Prostate gland (tissue), 2 donors: Measurements from ENCODE around the gene TSPAN10.

Experiments used
- POLR2A ChIP-seq: fragments of 450-650 bp; IDR thresholded peaks from one replicate; pipeline ENCODE4 v1.6.1; 2016; ENCODE audit warnings: antibody characterized with exemption, mild to moderate bottlenecking
- POLR2AphosphoS5 ChIP-seq: sonication (generic); formaldehyde crosslinking; IDR thresholded peaks from one replicate; pipeline ENCODE4 v1.6.1; 2017; ENCODE audit warnings: antibody characterized with exemption
- TF ChIP-seq, protein P1 (sequence below), 4 experiments: fragments of 200-600 bp in 2 of 4; fragments of 450-650 bp in 2 of 4; sonication (generic) in 2 of 4; IDR thresholded peaks; 1 replicate in 3 of 4; 2 replicates in 1 of 4; pipeline ENCODE4 v1.5.1; 2016 to 2019; ENCODE audit warnings: antibody characterized with exemption in 4 of 4, mild to moderate bottlenecking in 2 of 4, moderate library complexity in 2 of 4

DNA sequence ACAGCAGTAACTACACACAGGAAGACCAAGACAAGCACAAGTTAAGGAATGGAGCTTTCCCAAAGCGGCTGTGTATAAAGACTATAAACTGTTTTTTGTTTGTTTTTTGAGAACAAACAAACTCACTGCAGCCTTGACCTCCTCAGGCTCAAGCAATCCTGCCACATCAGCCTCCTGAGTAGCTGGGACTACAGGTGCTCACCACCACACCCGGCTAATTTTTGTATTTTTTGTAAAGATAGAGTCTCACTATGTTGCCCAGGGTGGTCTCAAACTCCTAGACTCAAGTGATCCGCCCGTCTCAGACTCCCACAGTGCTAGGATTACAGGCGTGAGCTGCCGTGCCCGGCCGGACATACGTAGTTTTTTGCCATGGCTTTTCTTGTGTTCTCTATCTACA, 23.4 kb downstream of the TSPAN10 start:
- TF ChIP-seq POLR2A (no peak), POLR2AphosphoS5 (no peak)
- TF ChIP-seq, protein P1, sequence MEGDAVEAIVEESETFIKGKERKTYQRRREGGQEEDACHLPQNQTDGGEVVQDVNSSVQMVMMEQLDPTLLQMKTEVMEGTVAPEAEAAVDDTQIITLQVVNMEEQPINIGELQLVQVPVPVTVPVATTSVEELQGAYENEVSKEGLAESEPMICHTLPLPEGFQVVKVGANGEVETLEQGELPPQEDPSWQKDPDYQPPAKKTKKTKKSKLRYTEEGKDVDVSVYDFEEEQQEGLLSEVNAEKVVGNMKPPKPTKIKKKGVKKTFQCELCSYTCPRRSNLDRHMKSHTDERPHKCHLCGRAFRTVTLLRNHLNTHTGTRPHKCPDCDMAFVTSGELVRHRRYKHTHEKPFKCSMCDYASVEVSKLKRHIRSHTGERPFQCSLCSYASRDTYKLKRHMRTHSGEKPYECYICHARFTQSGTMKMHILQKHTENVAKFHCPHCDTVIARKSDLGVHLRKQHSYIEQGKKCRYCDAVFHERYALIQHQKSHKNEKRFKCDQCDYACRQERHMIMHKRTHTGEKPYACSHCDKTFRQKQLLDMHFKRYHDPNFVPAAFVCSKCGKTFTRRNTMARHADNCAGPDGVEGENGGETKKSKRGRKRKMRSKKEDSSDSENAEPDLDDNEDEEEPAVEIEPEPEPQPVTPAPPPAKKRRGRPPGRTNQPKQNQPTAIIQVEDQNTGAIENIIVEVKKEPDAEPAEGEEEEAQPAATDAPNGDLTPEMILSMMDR (IDR thresholded peaks at IDR 0.05) = no peak
